Measurements from ENCODE around the gene CCDC88C.
A peak's percentile ranks its signal among the peaks of the same experiment; 100 is the strongest.
"Not testable (repeated sequence)": the region's sequence is repeated elsewhere in the genome, so short reads cannot be mapped to it uniquely, and the experiment has no call there.

CCDC88C gene

DNA sequence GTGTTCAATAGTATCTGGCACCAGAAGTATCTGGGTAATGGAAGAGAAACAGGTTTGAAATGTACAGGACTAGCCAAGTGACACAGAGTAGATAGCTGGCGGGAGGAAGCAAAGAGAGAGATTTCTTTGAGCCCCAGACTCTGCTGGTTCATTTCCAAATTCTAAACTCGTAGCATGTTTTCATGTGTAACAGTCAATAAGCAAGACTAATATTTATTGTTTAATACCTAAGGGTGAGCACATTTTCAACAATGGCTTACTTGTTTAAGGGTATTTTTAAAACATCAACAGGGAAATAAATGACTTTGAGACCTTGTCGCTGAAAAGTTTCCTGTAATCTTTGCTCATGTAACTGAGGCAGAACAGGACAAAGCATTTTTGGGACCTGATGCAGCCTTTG is 11.8 kb upstream of the CCDC88C start:
- DNase-seq (ENCODE audit: extremely low read depth, low read depth), result no peak
- TF ChIP-seq, protein P1, sequence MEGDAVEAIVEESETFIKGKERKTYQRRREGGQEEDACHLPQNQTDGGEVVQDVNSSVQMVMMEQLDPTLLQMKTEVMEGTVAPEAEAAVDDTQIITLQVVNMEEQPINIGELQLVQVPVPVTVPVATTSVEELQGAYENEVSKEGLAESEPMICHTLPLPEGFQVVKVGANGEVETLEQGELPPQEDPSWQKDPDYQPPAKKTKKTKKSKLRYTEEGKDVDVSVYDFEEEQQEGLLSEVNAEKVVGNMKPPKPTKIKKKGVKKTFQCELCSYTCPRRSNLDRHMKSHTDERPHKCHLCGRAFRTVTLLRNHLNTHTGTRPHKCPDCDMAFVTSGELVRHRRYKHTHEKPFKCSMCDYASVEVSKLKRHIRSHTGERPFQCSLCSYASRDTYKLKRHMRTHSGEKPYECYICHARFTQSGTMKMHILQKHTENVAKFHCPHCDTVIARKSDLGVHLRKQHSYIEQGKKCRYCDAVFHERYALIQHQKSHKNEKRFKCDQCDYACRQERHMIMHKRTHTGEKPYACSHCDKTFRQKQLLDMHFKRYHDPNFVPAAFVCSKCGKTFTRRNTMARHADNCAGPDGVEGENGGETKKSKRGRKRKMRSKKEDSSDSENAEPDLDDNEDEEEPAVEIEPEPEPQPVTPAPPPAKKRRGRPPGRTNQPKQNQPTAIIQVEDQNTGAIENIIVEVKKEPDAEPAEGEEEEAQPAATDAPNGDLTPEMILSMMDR (IDR thresholded peaks at IDR 0.05; ENCODE audit: low read depth, low read length, missing control alignments), result no peak
- no peak overlapping the region for H3K4me3 ChIP-seq (replicated peaks; ENCODE audit: low read depth, low read length)

DNA sequence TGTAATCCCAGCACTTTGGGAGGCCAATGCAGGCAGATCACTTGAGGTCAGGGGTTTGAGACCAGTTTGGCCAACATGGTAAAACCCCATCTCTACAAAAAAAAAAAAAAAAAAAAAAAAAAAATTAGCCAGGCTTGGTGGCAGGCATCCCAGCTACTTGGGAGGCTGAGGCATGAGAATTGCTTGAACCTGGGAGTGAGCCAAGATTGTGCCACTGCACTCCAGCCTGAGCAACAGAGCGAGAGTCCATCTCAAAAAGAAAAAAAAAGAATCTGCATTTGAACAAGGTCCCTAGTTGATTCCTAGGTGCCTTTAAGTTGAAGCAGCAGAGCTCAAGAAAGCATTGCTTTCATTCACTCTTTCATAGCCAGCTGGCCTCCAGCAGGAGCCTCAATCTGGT is 11.3 kb upstream of the CCDC88C start:
- H3K4me3 ChIP-seq (replicated peaks; ENCODE audit: low read depth, low read length); DNase-seq (ENCODE audit: extremely low read depth, low read depth): not testable (repeated sequence)

DNA sequence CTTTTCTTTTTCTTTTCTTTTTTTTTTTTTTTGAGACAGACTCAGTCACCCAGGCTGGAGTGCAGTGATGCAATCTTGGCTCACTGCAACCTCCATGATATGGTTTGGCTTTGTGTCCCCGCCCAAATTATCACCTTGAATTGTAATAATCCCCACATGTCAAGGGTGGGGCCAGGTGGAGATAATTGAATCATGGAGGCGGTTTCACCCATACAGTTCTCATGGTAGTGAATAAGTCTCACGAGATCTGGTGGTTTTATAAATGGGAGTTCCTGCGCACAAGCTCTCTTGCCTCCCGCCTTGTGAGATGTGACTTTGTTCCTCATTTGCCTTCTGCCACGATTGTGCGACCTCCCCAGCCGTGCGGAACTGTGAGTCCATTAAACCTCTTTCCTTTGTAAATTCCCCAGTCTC is 7.9 kb upstream of the CCDC88C start:
- DNase-seq (ENCODE audit: extremely low read depth, low read depth); H3K4me3 ChIP-seq (replicated peaks; ENCODE audit: low read depth, low read length): not testable (repeated sequence)

DNA sequence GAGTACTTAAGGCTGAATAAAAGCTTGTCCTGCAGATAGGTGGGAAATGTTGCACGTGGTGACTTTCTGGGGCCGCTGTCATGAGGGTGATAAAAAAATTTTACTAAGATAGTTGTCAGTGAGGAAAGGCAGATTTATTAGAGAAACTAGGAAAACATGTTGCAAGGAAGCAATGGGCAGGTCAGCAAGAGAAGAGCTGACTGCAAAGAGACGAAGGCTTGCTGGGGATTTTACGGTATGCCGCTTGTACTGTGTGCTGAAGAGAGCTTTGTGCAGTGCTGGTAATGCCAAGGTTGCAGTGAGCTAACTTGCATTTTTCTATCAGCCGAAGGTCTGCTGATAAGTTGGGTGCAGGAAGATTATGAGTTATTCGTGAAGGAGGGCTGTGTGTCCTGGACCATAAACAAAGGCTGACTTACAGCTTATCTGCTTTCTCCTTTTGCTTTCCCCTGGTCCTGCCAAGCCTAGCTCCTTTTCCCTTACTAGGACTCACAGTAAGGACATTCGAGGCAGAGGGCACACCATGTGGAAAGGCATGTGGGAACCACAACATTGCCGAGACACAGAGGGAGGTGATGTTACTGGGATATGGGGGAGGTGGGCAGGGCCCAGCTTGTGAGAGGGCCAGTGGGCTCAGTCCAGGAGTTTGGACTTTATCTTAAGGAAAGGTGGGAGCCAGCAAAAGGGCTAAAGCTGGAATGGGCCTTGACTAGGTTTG is 7.4 kb upstream of the CCDC88C start:
- H3K4me3 ChIP-seq (replicated peaks; ENCODE audit: low read depth, low read length), result no peak overlapping the region
- TF ChIP-seq, protein P1 (IDR thresholded peaks at IDR 0.05; ENCODE audit: low read depth, low read length, missing control alignments), result no peak
- no peak for DNase-seq (ENCODE audit: extremely low read depth, low read depth)

DNA sequence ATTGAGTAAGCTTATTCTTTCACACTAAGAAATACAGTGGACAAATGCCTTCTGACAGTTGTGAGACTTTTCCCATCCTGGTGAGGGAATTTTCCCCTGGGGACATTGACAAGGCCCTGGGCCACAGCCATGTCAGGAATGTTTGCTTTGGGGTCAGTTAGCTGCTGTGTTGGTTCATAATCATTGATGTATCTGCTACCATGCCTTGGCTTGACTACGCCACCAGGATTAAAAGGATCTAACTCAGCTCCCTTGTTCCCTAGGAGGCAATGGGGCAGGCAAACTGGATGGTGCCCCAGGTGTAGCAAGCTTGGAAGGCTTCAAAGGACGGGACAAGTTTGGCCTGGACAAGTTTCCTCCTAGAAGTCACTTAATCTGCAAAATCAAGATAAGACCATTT is 3.1 kb upstream of the CCDC88C start:
- no peak for DNase-seq (ENCODE audit: extremely low read depth, low read depth)
- TF ChIP-seq, protein P1 (IDR thresholded peaks at IDR 0.05; ENCODE audit: low read depth, low read length, missing control alignments), result no peak
- no peak overlapping the region for H3K4me3 ChIP-seq (replicated peaks; ENCODE audit: low read depth, low read length)

DNA sequence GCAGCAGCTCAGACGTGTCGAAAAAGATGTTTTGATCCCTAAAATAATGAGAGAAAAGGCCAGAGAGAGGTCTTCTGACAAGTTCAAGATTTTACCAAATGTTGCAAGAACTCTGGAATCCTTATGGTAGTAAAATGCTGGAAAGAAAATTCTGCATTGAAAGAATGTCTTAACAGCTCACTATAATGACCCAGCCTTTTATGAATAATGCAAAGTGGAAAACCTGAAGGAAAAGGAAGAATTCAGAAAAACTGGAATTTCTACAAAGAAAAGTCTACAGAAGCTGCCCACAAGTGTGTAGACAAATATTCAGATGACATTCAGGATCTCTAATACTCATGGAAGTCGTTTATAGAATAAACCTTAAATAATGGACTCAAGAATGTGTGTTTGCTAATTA is 1.8 kb upstream of the CCDC88C start:
- TF ChIP-seq, protein P1 (IDR thresholded peaks at IDR 0.05; ENCODE audit: low read depth, low read length, missing control alignments), result no peak
- DNase-seq (ENCODE audit: extremely low read depth, low read depth), result no peak
- H3K4me3 ChIP-seq (replicated peaks; ENCODE audit: low read depth, low read length), result no peak overlapping the region

DNA sequence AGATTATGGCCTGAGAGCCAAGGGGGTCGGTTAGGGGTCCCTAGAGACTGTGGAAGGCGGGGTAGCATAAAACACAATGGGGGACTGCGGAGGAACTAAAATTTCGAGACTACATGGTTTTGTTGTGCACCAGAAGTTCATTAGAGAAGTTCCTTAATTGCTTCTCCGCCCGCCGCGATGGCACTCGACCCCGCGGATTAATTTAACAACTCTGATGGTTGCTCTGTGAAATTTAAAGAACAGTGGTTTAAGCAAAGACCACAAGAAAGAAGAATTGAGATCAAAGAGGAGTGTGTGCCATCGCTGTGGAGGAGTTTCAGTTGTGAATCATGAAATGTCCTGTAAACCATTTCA is 1.4 kb upstream of the CCDC88C start:
- H3K4me3 ChIP-seq (replicated peaks; ENCODE audit: low read depth, low read length), result no peak overlapping the region
- TF ChIP-seq, protein P1 (IDR thresholded peaks at IDR 0.05; ENCODE audit: low read depth, low read length, missing control alignments), result no peak
- DNase-seq (ENCODE audit: extremely low read depth, low read depth), result no peak

DNA sequence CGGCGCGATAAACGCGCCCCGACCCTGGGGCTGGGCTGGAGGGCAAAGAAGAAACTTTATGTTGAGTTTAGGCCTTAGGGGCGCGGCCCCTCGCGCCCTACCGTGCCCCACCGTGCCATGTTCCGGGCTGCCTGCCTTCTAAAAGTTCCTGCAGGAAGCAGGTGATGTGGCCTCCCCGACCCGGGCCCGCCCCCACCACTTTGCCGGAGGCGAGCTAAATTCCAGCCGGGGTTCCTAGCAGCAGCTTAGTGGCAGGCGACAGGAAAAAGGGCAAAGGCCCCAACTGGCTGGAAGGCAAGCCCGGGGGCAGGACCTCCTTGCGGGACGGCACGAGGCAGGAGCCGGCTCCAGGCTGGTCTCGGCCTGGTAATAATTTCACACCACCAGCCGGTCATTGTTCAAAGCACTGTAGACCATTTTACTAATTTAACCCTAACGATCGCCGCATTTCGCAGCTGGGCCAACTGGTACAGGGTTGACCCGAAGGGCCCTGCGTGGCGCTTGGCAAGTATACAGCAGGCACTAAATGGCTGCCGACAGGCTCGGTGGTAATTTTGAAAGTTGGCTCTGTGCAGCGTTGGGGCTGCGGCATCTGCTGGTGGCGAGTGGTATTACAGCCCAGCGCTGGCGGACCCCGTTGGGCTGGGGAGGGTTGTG is 895 bp upstream of the CCDC88C start:
- H3K4me3 ChIP-seq (replicated peaks; ENCODE audit: low read depth, low read length), result peak overlapping the region; percentile 20; the same call in 1 of the 2 replicates
- TF ChIP-seq, protein P1 (IDR thresholded peaks at IDR 0.05; ENCODE audit: low read depth, low read length, missing control alignments), result peak; percentile 88
- DNase-seq (ENCODE audit: extremely low read depth, low read depth), result peak; percentile 3
